NT2/D1 (cell line): ENCODE measurements around the gene LETM1.

ENCODE experiments used
- SUZ12 ChIP-seq: IDR thresholded peaks from 2 replicates; pipeline ENCODE4 v1.6.1; 2011; ENCODE audit not compliant: insufficient read length, insufficient read depth; ENCODE audit errors: extremely low read depth
- YY1 ChIP-seq: IDR thresholded peaks from 2 replicates; pipeline ENCODE4 v1.6.1; 2011; ENCODE audit not compliant: insufficient read length, insufficient read depth
- ZNF274 ChIP-seq: IDR thresholded peaks from 2 replicates; pipeline ENCODE4 v1.6.1; 2011; ENCODE audit warnings: mild to moderate bottlenecking, low read depth, low read length

- TF ChIP-seq YY1, result no peak
- no peak for TF ChIP-seq SUZ12
- no peak for TF ChIP-seq ZNF274
Observed at GRCh38 chr4:1850276-1850675, 5.7 kb downstream of the LETM1 start.
